H1 (cell line): ENCODE data around the gene SLC6A12. TPM values are rescaled to one million over a fixed set of nuclear protein-coding genes. Genes with fewer than 3 reads are reported as not detected.

Experiments used
- EZH2 ChIP-seq: fragments of 200-600 bp; sonication (generic); IDR thresholded peaks from 2 replicates; pipeline ENCODE4 v1.7.1; 2012; ENCODE audit warnings: low read depth, mild to moderate bottlenecking, moderate library complexity, low read length, inconsistent platforms; ENCODE audit not compliant: severe bottlenecking
- POU5F1 ChIP-seq: IDR thresholded peaks from 2 replicates; pipeline ENCODE4 v1.6.1; 2011; ENCODE audit warnings: low read depth, mild to moderate bottlenecking, low read length, moderate library complexity
- RXRA ChIP-seq: IDR thresholded peaks from 2 replicates; pipeline ENCODE4 v1.6.1; 2011; ENCODE audit warnings: low read depth, mild to moderate bottlenecking, low read length, moderate library complexity; ENCODE audit not compliant: insufficient read depth
- SIN3A ChIP-seq, 2 experiments: IDR thresholded peaks in 1 of 2; conservative IDR thresholded peaks in 1 of 2; 2 replicates each; pipeline ENCODE4 v1.6.1; 2011 to 2012; ENCODE audit warnings: low read length in 2 of 2, improper control_type of control experiment in 1 of 2, low read depth in 1 of 2, mild to moderate bottlenecking in 1 of 2
- SIRT6 ChIP-seq: IDR thresholded peaks from one replicate; pipeline ENCODE4 v1.7.1; 2012; ENCODE audit warnings: low read length, inconsistent platforms
- SUZ12 ChIP-seq: fragments of 200-600 bp; sonication (generic); IDR thresholded peaks from 2 replicates; pipeline ENCODE4 v1.6.1; 2012; ENCODE audit warnings: mild to moderate bottlenecking, inconsistent platforms, low read length, moderate library complexity, mixed read lengths
- TAF1 ChIP-seq: IDR thresholded peaks from 2 replicates; pipeline ENCODE4 v1.6.1; 2011; ENCODE audit warnings: mild to moderate bottlenecking, low read depth, low read length
- TCF12 ChIP-seq: IDR thresholded peaks from 2 replicates; pipeline ENCODE4 v1.6.1; 2011; ENCODE audit warnings: low read depth, mild to moderate bottlenecking, low read length
- polyA plus RNA-seq, 7 experiments: library from polyadenylated mRNA; depleted of rRNA in 3 of 7; stranded (reverse) in 5 of 7; unstranded in 2 of 7; fragments of >200 nt in 5 of 7; fragments of 200-250 nt in 2 of 7; gene quantifications; 1 replicate in 5 of 7; 2 replicates in 1 of 7; 4 replicates in 1 of 7; pipeline versions ENCODE4 v1.2.1 to v1.2.3, GENCODE V29; 2011 to 2013; ENCODE audit warnings: missing spikeins in 2 of 7, mixed read lengths in 2 of 7
- total RNA-seq: library from RNA; stranded (reverse); fragmentation: NEBNext Ultra II Directional; extraction: Animal tissue kit (Norgen Biotek cat#: 25700); gene quantifications from 2 replicates; pipeline ENCODE4 v1.2.1, GENCODE V29; 2021
- TF ChIP-seq, protein P1 (sequence below): fragments of 300-600 bp; sonication (generic); IDR thresholded peaks from 2 replicates; pipeline ENCODE4 v1.7.1; 2012; ENCODE audit warnings: low read length, moderate library complexity, mild to moderate bottlenecking, inconsistent platforms; ENCODE audit not compliant: insufficient replicate concordance

The SLC6A12 gene
- total and polyA plus RNA-seq, 2 of the 8 experiments (the other 6 are each of a cell fraction or from before 2014, with no cell fraction given): 0.70 to 1.1 TPM

DNA sequence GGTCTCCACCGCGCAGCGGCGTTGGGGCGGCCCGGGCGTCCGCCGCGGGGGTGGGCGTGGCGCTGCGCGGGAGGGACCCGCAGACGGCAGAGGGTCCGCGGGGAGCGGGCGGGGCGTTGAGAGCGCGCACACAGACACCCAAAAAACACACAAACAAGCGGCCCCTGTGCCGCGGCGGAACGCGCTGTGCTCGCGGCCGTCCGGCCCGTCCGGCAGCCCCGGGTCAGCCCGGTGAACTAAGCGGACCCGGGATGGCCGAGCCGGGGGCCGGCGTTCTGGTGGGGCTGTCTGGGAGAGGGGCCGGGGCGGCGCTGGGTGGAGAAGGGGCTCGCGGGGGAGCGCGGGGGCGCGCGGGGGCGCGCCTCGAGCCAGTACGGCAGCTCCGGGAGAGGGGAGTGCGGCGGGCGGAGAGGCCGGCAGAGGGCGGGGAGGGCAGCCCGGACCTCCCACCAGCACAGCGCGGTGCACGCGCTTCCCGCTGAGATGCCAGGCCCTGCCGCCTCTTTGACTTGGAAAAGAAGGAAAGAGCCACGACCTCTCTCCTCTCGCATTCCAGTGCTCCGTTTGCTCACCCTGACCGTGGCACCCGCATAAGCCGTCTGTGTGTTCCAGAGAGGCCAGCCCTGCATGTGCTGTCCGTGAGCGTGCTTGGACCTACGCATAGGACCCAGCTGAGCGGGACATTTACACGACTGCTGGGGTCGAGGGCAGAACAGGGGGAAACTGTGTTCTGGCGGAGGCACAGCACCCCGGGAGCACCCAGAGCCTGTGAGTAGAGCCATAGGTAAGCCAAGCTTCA lies 10.3 kb downstream of the SLC6A12 start (continued):
- TF ChIP-seq, protein P1, sequence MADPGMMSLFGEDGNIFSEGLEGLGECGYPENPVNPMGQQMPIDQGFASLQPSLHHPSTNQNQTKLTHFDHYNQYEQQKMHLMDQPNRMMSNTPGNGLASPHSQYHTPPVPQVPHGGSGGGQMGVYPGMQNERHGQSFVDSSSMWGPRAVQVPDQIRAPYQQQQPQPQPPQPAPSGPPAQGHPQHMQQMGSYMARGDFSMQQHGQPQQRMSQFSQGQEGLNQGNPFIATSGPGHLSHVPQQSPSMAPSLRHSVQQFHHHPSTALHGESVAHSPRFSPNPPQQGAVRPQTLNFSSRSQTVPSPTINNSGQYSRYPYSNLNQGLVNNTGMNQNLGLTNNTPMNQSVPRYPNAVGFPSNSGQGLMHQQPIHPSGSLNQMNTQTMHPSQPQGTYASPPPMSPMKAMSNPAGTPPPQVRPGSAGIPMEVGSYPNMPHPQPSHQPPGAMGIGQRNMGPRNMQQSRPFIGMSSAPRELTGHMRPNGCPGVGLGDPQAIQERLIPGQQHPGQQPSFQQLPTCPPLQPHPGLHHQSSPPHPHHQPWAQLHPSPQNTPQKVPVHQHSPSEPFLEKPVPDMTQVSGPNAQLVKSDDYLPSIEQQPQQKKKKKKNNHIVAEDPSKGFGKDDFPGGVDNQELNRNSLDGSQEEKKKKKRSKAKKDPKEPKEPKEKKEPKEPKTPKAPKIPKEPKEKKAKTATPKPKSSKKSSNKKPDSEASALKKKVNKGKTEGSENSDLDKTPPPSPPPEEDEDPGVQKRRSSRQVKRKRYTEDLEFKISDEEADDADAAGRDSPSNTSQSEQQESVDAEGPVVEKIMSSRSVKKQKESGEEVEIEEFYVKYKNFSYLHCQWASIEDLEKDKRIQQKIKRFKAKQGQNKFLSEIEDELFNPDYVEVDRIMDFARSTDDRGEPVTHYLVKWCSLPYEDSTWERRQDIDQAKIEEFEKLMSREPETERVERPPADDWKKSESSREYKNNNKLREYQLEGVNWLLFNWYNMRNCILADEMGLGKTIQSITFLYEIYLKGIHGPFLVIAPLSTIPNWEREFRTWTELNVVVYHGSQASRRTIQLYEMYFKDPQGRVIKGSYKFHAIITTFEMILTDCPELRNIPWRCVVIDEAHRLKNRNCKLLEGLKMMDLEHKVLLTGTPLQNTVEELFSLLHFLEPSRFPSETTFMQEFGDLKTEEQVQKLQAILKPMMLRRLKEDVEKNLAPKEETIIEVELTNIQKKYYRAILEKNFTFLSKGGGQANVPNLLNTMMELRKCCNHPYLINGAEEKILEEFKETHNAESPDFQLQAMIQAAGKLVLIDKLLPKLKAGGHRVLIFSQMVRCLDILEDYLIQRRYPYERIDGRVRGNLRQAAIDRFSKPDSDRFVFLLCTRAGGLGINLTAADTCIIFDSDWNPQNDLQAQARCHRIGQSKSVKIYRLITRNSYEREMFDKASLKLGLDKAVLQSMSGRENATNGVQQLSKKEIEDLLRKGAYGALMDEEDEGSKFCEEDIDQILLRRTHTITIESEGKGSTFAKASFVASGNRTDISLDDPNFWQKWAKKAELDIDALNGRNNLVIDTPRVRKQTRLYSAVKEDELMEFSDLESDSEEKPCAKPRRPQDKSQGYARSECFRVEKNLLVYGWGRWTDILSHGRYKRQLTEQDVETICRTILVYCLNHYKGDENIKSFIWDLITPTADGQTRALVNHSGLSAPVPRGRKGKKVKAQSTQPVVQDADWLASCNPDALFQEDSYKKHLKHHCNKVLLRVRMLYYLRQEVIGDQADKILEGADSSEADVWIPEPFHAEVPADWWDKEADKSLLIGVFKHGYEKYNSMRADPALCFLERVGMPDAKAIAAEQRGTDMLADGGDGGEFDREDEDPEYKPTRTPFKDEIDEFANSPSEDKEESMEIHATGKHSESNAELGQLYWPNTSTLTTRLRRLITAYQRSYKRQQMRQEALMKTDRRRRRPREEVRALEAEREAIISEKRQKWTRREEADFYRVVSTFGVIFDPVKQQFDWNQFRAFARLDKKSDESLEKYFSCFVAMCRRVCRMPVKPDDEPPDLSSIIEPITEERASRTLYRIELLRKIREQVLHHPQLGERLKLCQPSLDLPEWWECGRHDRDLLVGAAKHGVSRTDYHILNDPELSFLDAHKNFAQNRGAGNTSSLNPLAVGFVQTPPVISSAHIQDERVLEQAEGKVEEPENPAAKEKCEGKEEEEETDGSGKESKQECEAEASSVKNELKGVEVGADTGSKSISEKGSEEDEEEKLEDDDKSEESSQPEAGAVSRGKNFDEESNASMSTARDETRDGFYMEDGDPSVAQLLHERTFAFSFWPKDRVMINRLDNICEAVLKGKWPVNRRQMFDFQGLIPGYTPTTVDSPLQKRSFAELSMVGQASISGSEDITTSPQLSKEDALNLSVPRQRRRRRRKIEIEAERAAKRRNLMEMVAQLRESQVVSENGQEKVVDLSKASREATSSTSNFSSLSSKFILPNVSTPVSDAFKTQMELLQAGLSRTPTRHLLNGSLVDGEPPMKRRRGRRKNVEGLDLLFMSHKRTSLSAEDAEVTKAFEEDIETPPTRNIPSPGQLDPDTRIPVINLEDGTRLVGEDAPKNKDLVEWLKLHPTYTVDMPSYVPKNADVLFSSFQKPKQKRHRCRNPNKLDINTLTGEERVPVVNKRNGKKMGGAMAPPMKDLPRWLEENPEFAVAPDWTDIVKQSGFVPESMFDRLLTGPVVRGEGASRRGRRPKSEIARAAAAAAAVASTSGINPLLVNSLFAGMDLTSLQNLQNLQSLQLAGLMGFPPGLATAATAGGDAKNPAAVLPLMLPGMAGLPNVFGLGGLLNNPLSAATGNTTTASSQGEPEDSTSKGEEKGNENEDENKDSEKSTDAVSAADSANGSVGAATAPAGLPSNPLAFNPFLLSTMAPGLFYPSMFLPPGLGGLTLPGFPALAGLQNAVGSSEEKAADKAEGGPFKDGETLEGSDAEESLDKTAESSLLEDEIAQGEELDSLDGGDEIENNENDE: no peak
- TF ChIP-seq TCF12: no peak
- no peak for TF ChIP-seq POU5F1
- no peak for TF ChIP-seq RXRA
- TF ChIP-seq SIRT6: no peak
- peak; percentile 41; the same call in 1 of the 2 replicates for TF ChIP-seq SUZ12
- 0 out of 4 replicates have a peak, but pooled peaks of 1 of the 2 experiments have one; percentile 35 for TF ChIP-seq SIN3A (conservative IDR thresholded peaks at IDR 0.05 in 1 of 2, IDR thresholded peaks at IDR 0.05 in 1 of 2; ENCODE audit: low read depth in 1 of 2, low read length in 2 of 2)
- no peak for TF ChIP-seq TAF1
- no peak for TF ChIP-seq EZH2
